ENCODE results near the gene CD5L.

- TF ChIP-seq ZZZ3 (CRISPR knock-in tag; IDR thresholded peaks at IDR 0.05; ENCODE audit: borderline replicate concordance) (no peak), CEBPB (IDR thresholded peaks at IDR 0.05; ENCODE audit: borderline replicate concordance, low read depth, low read length) (no peak), CTCF (CRISPR knock-in tag; IDR thresholded peaks at IDR 0.05) (no peak), EZH2 (conservative IDR thresholded peaks at IDR 0.05; ENCODE audit: low read depth, low read length) (no peak), ZBTB1 (CRISPR knock-in tag; IDR thresholded peaks at IDR 0.05; ENCODE audit: borderline replicate concordance) (no peak), TCF7L2 (IDR thresholded peaks at IDR 0.05; ENCODE audit: low read depth, low read length) (no peak), ZNF660 (CRISPR knock-in tag; IDR thresholded peaks at IDR 0.05; ENCODE audit: borderline replicate concordance, low read depth) (no peak), ESRRA (CRISPR knock-in tag; IDR thresholded peaks at IDR 0.05; ENCODE audit: low read depth) (no peak), NBN (conservative IDR thresholded peaks at IDR 0.05) (no peak), ZFP91 (CRISPR knock-in tag; IDR thresholded peaks at IDR 0.05; ENCODE audit: borderline replicate concordance) (no peak)
These were observed 35.0 kb downstream of the CD5L start for GRCh38 chr1:157806431-157807149.

All from HepG2 (cell line).